Neural cell (in vitro differentiated cells): ENCODE measurements around the gene ETNK2. TPM values are rescaled to one million over a fixed set of nuclear protein-coding genes. Genes with fewer than 3 reads are reported as not detected.

Experiments
- H2AFZ ChIP-seq: fragments of 200-600, 300-800 bp; sonication (generic), shearing (Covaris generic); 2 replicates; pipeline ENCODE4 v1.6.0; 2014; ENCODE audit warnings: low read depth, mild to moderate bottlenecking, antibody characterized with exemption, low read length, moderate library complexity
- H3F3A ChIP-seq: fragments of 200-600 bp; shearing (Covaris generic); 2 replicates; pipeline ENCODE4 v1.6.1; 2016; ENCODE audit warnings: mild to moderate bottlenecking, moderate library complexity, mixed read lengths, antibody characterized with exemption, low read length; ENCODE audit not compliant: insufficient read depth, poor library complexity, severe bottlenecking
- H3K27ac ChIP-seq: fragments of 200-600, 300-800 bp; sonication (generic), shearing (Covaris generic); 2 replicates; pipeline ENCODE4 v1.5.1; 2014; ENCODE audit warnings: mild to moderate bottlenecking, low read length, moderate library complexity
- H3K27me3 ChIP-seq: fragments of 300-800, 200-600 bp; sonication (generic), shearing (Covaris generic); 2 replicates; pipeline ENCODE4 v1.6.0; 2014; ENCODE audit warnings: mild to moderate bottlenecking, low read depth, low read length, moderate library complexity; ENCODE audit not compliant: insufficient read depth
- H3K36me3 ChIP-seq: fragments of 300-800, 200-600 bp; sonication (generic), shearing (Covaris generic); 2 replicates; pipeline ENCODE4 v1.5.1; 2014; ENCODE audit warnings: mild to moderate bottlenecking, antibody characterized with exemption, low read length, moderate library complexity; ENCODE audit not compliant: insufficient read depth
- H3K4me2 ChIP-seq: fragments of 300-800, 200-600 bp; sonication (generic), shearing (Covaris generic); 2 replicates; pipeline ENCODE4 v1.6.0; 2014; ENCODE audit warnings: mild to moderate bottlenecking, low read length
- H3K4me3 ChIP-seq: fragments of 300-800, 200-600 bp; sonication (generic), shearing (Covaris generic); 2 replicates; pipeline ENCODE4 v1.5.1; 2014; ENCODE audit warnings: mild to moderate bottlenecking, low read length, moderate library complexity
- H3K79me2 ChIP-seq: fragments of 200-600 bp; shearing (Covaris generic); replicated peaks from 2 replicates; pipeline ENCODE4 v1.6.0; 2014; ENCODE audit warnings: mild to moderate bottlenecking, low read length, moderate library complexity; ENCODE audit not compliant: insufficient read depth
- H3K9ac ChIP-seq: fragments of 300-800, 200-600 bp; sonication (generic), shearing (Covaris generic); 2 replicates; pipeline ENCODE4 v1.6.1; 2016; ENCODE audit warnings: mild to moderate bottlenecking, low read length, mixed read lengths
- H3K9me2 ChIP-seq: fragments of 200-600 bp; shearing (Covaris generic); 2 replicates; pipeline ENCODE4 v1.6.1; 2016; ENCODE audit warnings: mild to moderate bottlenecking, low read length, mixed read lengths; ENCODE audit not compliant: insufficient read depth
- H3K9me3 ChIP-seq: fragments of 200-600, 300-800 bp; sonication (generic), shearing (Covaris generic); 2 replicates; pipeline ENCODE4 v1.6.1; 2016; ENCODE audit warnings: mild to moderate bottlenecking, mixed run types, low read length, moderate library complexity, mixed read lengths
- H4K20me1 ChIP-seq: fragments of 200-600 bp; shearing (Covaris generic); 2 replicates; pipeline ENCODE4 v1.6.1; 2016; ENCODE audit warnings: mild to moderate bottlenecking, mixed run types; ENCODE audit not compliant: insufficient read depth
- CTCF ChIP-seq: fragments of 450-650 bp; IDR thresholded peaks from 2 replicates; pipeline ENCODE4 v1.5.1; 2014; ENCODE audit warnings: antibody characterized with exemption, mild to moderate bottlenecking, moderate library complexity; ENCODE audit not compliant: poor library complexity, severe bottlenecking
- EP300 ChIP-seq: fragments of 450-650 bp; conservative IDR thresholded peaks from 2 replicates; pipeline ENCODE4 v1.6.1; 2014; ENCODE audit warnings: antibody characterized with exemption, mild to moderate bottlenecking, moderate library complexity; ENCODE audit not compliant: poor library complexity, severe bottlenecking
- EZH2 ChIP-seq: fragments of 200-600, 300-800 bp; shearing (Covaris generic), sonication (generic); IDR thresholded peaks from 2 replicates; pipeline ENCODE4 v1.6.1; 2014; ENCODE audit warnings: antibody characterized with exemption, low read length, borderline replicate concordance, mild to moderate bottlenecking; ENCODE audit not compliant: insufficient read depth, poor library complexity, severe bottlenecking
- MXI1 ChIP-seq: fragments of 450-650 bp; conservative IDR thresholded peaks from 2 replicates; pipeline ENCODE4 v1.6.1; 2014; ENCODE audit warnings: antibody characterized with exemption, mild to moderate bottlenecking; ENCODE audit not compliant: poor library complexity, severe bottlenecking
- POLR2AphosphoS5 ChIP-seq: IDR thresholded peaks from 2 replicates; pipeline ENCODE4 v1.6.1; 2012
- RAD21 ChIP-seq: fragments of 450-650 bp; conservative IDR thresholded peaks from 2 replicates; pipeline ENCODE4 v1.6.1; 2014; ENCODE audit warnings: antibody characterized with exemption, mild to moderate bottlenecking, moderate library complexity
- REST ChIP-seq: IDR thresholded peaks from 2 replicates; pipeline ENCODE4 v1.6.1; 2012; ENCODE audit warnings: borderline replicate concordance
- SMC3 ChIP-seq: fragments of 450-650 bp; conservative IDR thresholded peaks from 2 replicates; pipeline ENCODE4 v1.6.1; 2014; ENCODE audit warnings: antibody characterized with exemption, mild to moderate bottlenecking, moderate library complexity; ENCODE audit not compliant: poor library complexity
- TAF1 ChIP-seq: IDR thresholded peaks from 2 replicates; pipeline ENCODE4 v1.6.1; 2012; ENCODE audit warnings: low read depth
- polyA plus RNA-seq: library from polyadenylated mRNA; depleted of rRNA; stranded (reverse); fragments of >200 nt; gene quantifications from 2 replicates; pipeline ENCODE4 v1.2.3, GENCODE V29; 2014

ETNK2 gene
- polyA plus RNA-seq, 1 donor from 2014 or later = 26.7 TPM

GRCh38 chr1:204149635-204150565, 1.9 kb downstream of the ETNK2 start:
- Histone ChIP-seq H2AFZ (no peak overlapping the region), H3K36me3 (no peaks in the 10 kb centered on the region), H3K9me3 (no peaks in the 10 kb centered on the region), H3K27ac (no peak overlapping the region), H3K9ac (no peak overlapping the region), H3K79me2 (no peaks in the 10 kb centered on the region), H3K9me2 (no peaks in the 10 kb centered on the region), H4K20me1 (no peaks in the 10 kb centered on the region), H3F3A (no peaks in the 10 kb centered on the region), H3K27me3 (peaks cover 27% of the 10 kb centered on the region), H3K4me2 (no peak overlapping the region), H3K4me3 (no peak overlapping the region)
- no peak for TF ChIP-seq POLR2AphosphoS5

- H3K4me3 ChIP-seq = peak overlapping the region; percentile 15
- no peaks in the 10 kb centered on the region for H3K9me3 ChIP-seq
These were observed 2.7 kb downstream of the ETNK2 start for GRCh38 chr1:204149107-204149506.

More at GRCh38 chr1:204149107-204149506, 2.7 kb downstream of the ETNK2 start:
- Histone ChIP-seq H3K36me3 (no peaks in the 10 kb centered on the region), H3K27ac (no peak overlapping the region), H3K79me2 (no peaks in the 10 kb centered on the region), H3K9me2 (no peaks in the 10 kb centered on the region), H3K27me3 (peaks cover 27% of the 10 kb centered on the region), H4K20me1 (no peaks in the 10 kb centered on the region), H3K9ac (no peak overlapping the region), H3F3A (no peaks in the 10 kb centered on the region), H3K4me2 (no peak overlapping the region), H2AFZ (no peak overlapping the region)
- TF ChIP-seq POLR2AphosphoS5 = no peak
- TF ChIP-seq EZH2 = no peak
- TF ChIP-seq MXI1 = no peak
- TF ChIP-seq SMC3 = no peak
- no peak for TF ChIP-seq CTCF
- no peak for TF ChIP-seq REST
- TF ChIP-seq RAD21 = no peak
- TF ChIP-seq EP300 = no peak
- no peak for TF ChIP-seq TAF1
